NCI-H82 treated with DMSO at 0.1 percent for 48 hours (cell line): Measurements from ENCODE around the gene SH3RF2.
"Not testable (repeated sequence)": the region's sequence is repeated elsewhere in the genome, so short reads cannot be mapped to it uniquely, and the experiment has no call there.

Experiments used
- DNase-seq: peaks from one replicate; lab custom pipeline; 2025; ENCODE audit not compliant: unreplicated experiment; lab: John Stamatoyannopoulos, UW

SH3RF2 gene

DNA sequence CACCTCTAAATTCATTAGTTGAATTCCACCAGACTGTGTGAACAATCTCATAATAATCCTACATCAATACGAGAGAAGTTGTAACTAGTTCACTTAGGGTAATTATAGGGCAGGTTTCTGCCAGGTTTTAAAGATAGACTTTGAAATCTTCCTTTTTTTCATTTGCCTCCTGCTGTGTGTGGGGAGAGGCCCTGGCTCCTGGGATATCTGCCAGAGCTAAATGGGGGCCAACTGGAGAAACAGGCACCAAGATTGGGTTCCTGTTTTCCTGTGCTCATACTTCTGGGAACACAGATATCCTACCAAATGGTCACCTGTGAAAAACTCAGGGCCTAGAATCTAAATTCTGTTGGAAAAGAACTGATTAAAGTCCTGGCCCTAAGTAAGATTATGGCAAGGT lies 42.3 kb downstream of the SH3RF2 start:
- DNase-seq, result no peak

DNA sequence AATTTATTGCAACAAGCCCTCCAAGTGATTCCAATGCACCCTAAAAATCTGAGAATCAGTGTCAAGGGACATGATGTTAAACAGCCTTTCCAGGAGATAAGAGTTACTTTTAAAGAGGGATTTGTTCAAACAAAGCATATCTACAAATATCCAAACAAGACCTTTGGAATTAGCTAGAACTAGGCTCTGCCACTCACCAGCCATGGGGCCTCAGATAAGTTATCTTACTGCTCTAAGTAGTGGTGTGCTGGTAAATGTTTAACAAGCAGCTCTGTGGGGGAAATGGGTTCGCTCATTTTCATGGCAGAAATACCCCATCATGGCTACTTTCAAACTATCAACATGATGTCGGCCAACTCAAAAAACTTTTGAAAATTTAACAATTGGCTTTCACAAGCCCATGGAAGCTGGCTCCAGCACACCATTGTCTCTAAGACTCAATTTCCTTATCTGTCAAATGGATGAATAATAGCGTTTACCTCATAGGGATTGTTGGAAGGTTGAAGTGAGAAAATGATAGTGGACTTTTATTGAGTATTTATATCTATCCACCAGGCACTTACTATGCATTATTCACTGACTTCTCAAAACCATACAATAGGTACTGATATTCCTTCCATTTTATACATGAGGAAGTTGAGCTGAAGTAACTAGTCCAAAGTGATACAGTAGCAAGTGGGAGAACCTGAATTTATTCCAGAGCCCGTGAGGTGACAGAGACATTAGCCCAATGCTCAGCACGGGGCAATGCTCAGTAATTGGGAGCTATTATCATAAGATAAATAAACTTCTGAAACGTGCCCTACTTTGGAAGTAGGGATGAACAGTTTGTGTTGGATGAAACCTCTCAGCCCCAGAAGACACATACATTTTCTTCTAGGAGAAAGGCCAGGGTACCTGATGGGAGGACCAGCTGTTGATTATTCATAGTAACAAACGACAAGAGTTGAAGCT lies 43.2 kb downstream of the SH3RF2 start:
- no peak for DNase-seq

DNA sequence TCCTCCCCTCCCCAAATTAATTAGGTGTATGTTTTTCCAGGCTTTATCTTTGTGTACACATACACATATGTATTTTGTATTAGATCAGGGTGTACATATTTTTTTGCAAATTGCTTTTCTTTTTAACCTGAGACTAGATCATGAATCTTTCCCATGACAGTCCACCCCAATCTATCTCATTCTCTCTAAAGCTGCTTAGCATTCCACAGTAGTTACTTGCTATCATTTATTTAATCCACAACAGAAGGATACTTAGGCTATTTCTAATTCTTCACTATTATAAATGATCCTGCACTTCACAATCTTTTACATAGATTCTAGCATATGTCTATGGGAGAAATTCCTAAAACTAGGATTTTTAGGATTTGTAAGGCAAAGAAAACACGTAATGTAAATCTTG lies 43.9 kb downstream of the SH3RF2 start:
- no peak for DNase-seq

GRCh38 chr5:145980718-145981117 lies 44.3 kb downstream of the SH3RF2 start:
- DNase-seq, result no peak

DNA sequence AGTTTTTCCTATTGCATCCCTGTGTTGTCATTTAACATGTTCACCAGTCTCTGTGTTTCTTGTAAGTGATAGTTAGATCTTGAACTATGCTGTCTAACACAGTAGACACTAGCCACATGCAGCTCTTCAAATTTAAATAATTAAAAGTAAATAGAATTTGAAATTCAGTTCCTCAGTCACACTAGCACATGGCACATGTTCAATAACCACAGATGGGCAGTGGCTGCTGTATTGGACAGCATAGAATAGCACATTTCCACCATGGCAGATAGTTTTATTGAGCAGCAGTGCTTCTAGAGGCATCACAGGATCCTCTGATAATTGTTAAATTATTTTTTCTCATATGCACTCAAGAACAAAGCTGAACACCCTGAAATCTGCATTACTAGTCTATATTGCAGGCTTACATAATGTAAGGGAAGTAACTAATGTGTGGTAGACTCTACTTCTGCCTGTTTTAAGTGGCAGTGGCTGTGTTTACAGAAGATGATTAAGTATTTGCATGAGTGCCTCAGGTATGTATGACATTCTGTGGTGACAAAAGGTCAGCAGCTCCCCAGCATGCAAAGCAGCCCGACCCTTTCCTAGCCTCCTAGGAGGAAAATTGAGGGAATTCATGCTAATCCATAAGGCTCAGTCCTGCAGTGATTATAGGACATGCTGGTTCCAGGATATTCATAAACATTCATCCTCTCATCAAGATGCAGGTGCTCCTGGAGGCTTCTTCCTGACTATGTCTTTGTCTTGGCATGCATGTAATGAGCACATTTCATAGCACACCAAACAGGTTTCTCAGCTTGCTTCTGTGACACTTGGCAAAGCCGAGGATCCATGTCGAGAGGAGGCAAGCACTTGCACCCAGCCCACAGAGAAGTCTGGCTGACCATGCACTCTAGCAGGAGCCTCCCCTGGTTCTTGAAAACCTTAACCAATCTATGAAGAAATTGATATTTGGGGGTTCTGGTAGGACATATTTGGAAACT lies 45.5 kb downstream of the SH3RF2 start:
- DNase-seq, result no peak

DNA sequence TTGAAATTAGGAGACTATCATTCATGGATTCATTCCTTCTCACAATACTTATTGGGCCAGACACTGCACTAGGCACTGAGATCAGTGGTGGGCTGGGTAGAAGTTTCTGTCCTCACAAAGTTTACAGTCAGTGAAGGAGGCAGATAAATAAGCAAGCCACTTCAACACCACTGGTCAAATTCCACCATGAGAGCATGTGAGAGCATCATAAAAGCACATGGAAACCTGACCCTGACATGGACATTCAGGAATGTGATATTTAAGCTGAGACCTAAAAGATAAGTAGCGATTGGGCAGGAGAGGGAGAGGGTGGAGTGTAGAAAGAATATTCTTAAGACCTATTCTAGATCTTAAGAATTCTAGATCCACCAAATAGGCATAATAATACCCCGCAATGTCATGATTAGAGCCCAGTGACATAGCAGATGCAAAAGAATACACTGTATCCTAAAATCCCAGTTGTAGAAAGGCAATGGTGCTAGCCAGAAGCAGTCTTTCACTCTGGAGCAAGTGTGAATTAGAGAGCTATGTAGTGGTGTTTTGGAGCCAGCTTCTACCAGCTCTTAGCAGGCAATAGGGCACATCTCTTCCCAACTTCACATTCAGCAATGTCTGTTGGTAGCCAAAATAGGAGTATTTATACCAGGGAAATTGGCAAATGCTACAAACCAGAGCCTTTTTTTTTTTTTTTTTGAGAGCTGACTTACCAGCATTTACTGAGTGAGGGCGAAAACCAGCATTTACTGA lies 46.4 kb downstream of the SH3RF2 start:
- no peak for DNase-seq

DNA sequence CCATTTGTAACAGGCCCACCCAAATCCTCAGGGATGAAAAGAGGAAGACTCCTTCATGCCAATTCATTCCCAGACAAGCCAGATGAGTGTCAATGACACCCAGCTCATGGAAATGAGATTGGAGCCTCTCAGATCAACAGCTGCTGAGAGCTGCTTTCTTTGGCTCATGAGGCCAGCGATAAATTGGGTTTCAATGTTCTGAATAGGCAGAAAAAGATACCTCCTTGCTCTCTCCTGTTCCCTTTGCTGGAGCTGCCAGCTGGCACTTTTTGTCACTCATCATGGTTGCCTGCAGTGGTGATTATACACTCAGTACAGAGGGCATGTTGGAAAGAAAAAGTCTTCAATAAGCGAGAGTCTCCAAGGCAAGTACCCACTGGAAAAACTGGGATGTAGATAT lies 47.1 kb downstream of the SH3RF2 start:
- no peak for DNase-seq

DNA sequence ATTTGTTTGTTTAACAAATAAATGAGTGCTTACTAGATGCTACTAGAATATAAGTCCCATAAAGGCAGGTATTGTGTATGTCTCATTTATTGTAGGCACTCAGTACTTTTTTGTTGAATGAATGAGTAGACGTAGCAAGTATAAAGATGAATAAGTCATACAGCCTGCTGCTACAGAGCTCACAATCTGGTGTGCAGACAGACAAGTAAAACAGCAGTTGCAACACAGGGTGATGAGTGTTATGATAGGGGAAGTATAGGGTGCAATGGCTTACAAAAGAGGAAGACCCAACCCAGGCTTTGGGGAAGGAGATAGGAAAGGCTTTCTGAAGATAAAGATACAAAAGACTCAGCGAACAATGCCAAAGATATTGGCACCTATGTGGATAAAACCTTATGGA lies 47.7 kb downstream of the SH3RF2 start:
- DNase-seq, result no peak

DNA sequence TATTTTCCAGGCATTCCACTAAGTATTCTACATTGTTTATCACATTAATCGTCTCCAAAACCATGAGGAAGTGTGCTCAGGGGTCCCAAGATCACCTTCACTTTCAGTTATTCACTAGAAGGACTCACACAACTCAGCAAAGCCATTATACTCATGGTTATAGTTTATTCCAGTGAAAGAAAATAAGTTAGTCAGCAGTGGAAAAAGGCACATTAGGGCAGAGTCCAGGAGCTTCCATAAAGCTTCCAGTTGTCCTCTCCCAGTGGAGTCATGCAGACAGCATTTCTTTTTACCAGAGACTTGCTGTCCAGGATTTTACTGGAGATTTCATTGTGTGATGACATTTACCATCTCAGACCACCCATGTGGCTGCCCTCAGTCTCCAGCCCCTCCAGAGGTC lies 51.5 kb downstream of the SH3RF2 start:
- DNase-seq, result no peak

- DNase-seq, result no peak
Measured at GRCh38 chr5:145988993-145989392, 52.6 kb downstream of the SH3RF2 start.

- no peak for DNase-seq
Measured at GRCh38 chr5:145989428-145989827, 53.0 kb downstream of the SH3RF2 start.

GRCh38 chr5:145990170-145990569 lies 53.8 kb downstream of the SH3RF2 start:
- no peak for DNase-seq

GRCh38 chr5:145991044-145991575 lies 54.7 kb downstream of the SH3RF2 start:
- DNase-seq, result no peak

GRCh38 chr5:145993538-145993937 lies 57.2 kb downstream of the SH3RF2 start:
- DNase-seq, result not testable (repeated sequence)

DNA sequence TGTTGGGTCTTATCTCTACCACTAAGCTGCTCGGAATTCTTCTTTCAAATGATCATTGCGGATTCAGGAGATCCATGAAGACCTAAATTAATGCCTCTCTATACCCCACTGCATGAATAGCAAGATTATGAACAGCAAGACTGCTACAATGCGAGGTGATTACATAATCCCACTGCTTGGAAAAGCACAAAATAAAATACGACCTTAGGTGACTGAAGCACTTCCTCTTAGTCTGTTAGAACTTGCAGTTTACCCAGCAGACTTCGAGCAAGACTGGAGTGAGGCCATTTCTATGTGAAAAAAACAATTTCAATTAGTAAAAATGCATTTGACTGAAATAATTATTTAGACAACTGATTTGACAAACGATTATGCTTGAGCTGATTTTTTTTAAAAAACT lies 59.8 kb downstream of the SH3RF2 start:
- DNase-seq, result no peak

- DNase-seq, result no peak
Measured at GRCh38 chr5:145999208-145999607, 62.8 kb downstream of the SH3RF2 start.

DNA sequence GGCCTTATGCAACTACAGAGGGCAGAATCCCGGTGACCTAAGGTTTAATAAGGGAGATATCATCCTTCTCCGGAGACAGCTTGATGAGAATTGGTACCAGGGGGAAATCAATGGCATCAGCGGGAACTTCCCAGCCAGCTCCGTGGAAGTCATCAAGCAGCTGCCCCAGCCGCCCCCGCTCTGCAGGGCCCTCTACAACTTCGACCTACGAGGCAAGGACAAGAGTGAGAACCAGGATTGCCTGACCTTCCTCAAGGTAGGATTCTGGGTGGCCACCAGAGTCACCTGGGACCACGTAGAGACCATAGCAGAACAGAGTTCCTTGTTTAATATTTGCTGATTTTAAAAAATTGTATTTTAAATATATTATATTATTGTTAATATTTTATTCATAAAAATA lies 63.7 kb downstream of the SH3RF2 start:
- DNase-seq, result no peak

DNA sequence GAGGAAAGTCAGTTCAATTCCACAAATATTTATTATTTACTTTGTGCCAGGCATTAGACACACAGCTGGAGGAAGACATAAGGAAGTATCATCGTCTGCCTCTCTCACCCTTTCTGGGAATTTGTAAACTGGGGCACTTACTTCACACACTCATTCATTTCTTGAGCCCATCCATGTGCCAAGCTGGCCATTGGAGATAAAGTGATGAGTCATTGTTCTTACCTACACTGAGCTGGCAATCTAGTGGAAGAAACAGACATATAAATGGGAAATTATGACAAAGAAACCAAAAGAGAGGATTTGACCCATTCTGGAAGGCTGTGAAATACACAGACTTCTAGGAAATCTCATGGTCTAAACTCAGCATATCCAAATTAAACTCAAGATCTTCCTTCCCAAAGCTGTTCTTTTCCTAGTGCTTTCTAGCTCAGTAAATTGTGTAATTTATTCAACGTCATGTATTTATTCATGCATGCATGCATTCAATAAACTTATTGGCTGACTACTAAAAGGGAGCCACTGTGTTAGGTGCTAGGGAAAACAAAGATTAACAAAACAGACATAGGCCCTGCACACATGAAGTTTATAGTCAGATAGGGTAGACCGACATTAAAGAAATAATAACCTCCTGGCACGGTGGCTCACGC lies 65.3 kb downstream of the SH3RF2 start:
- DNase-seq, result no peak

DNA sequence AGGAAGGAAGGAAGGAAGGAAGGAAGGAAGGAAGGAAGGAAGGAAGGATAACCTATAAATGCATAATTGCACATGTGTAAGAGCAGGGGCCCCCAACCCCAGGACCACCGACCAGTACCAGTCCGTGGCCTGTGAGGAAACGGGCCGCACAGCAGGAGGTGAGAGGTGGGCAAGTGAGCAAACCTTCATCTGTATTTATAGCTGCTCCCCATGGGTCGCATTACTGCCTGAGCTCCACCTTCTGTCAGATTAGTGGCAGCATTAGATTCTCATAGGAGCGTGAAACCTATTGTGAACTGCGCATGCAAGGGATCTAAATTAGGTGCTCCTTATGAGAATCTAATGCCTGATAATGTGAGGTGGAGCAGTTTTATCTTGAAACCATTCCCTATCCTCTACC lies 66.1 kb downstream of the SH3RF2 start:
- DNase-seq, result no peak

DNA sequence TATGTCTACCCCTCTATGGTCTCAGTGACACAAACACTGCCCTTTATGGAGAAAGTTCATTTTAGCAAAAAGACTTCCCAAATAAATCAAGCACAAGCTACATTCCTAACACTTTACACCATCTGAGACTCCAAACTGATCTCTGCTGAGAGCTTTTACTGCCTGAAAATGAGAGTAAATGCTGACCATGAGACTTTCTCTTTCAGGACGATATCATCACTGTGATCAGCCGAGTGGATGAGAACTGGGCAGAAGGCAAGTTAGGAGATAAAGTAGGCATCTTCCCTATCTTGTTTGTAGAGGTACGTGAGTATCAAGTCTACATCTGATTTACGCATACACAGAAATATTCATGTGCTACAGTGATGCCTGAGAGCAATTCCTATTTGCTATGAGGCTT lies 67.5 kb downstream of the SH3RF2 start:
- DNase-seq, result no peak
